SK-N-SH treated with all-trans-retinoic acid at 6 μM for 48 hours (cell line): ENCODE results near the gene CFAP126.

Experiments used
- ISL1 ChIP-seq: fragments of 250-450 bp; sonication (Bioruptor Pico); IDR thresholded peaks from 2 replicates; pipeline ENCODE4 v2.1.2; 2022; ENCODE audit warnings: mild to moderate bottlenecking, moderate library complexity
- PATZ1 ChIP-seq: fragments of 250-450 bp; sonication (Bioruptor Pico); IDR thresholded peaks from 2 replicates; pipeline ENCODE4 v1.8.0; 2020; ENCODE audit warnings: mild to moderate bottlenecking, moderate library complexity, borderline replicate concordance
- ZNF8 ChIP-seq: fragments of 450-650 bp; formaldehyde crosslinking; IDR thresholded peaks from 2 replicates; pipeline ENCODE4 v1.5.0; 2020; ENCODE audit warnings: mild to moderate bottlenecking, moderate library complexity

DNA sequence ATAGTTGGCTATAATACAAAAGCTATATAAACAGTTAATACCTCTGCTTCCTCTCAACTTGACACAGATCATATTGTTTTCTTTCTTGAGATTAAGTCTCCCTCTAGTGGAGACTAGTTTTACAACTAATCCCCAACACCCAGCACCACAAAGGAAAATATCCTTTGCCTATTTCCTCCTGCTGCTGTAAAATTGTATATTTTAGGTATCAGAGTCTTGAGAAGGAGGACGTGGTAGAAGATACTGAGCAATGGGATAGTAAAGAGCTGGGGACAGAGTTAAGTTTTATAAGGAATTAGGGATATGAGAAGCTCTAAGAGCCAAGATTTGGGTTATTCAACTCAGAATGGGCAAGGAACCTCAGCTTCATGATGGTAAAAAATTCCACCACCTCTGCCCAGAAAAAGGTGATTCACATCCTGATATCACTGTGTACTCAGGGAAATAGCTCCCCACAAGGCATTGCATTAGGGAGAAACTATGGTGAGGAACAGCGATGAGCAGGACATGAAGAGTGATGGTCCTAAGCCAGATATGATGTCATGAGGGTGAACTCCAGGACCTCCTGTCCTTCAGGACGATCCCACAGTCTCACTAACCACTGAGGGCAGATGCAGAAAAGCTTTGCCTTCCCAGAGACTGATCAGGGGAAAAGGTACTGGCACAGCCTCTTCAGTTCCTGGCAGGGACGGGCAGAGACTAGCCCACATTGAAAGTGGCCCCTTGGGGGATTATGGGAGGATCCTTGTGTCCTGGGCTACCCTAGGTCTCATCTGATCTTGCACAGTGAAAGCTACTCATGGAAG, 14.7 kb upstream of the CFAP126 start:
- no peak for TF ChIP-seq ZNF8 (CRISPR knock-in tag)
- TF ChIP-seq ISL1 (CRISPR knock-in tag) = no peak
- TF ChIP-seq PATZ1 (CRISPR knock-in tag) = no peak
